Measurements from ENCODE around the gene OR8B4. TPM values are rescaled to one million over a fixed set of nuclear protein-coding genes. Genes with fewer than 3 reads are reported as not detected.
"Not testable (repeated sequence)": the region's sequence is repeated elsewhere in the genome, so short reads cannot be mapped to it uniquely, and the experiment has no call there.

Gene OR8B4, protein sequence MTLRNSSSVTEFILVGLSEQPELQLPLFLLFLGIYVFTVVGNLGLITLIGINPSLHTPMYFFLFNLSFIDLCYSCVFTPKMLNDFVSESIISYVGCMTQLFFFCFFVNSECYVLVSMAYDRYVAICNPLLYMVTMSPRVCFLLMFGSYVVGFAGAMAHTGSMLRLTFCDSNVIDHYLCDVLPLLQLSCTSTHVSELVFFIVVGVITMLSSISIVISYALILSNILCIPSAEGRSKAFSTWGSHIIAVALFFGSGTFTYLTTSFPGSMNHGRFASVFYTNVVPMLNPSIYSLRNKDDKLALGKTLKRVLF
- total RNA-seq: not detected

DNA sequence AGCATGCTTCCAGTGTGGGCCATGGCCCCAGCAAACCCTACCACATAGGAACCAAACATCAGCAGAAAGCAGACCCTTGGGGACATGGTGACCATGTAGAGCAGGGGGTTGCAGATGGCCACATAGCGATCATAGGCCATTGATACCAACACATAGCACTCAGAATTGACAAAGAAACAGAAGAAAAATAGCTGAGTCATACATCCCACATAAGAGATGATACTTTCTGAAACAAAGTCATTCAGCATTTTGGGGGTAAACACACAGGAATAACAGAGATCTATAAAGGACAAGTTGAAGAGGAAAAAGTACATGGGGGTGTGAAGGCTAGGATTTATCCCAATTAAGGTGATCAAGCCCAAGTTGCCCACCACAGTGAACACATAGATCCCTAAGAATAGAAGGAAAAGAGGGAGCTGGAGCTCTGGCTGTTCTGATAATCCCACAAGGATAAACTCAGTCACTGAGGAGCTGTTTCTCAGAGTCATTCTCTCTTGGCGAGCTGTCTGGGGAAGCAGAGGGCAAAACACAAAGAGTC lies at the start of gene OR8B4:
Gene OR8B4, minus strand, starts transcription at position 488 of the 538 bp plus-strand sequence. Its CDS starts 0 bp downstream, at position 488.
- H3K9me3 ChIP-seq (ENCODE audit: control insufficient read depth in 3 of 3, low read length in 3 of 3): no peaks in the 10 kb centered on the region
- no peak within 1 kb of the TSS for H3K4me3 ChIP-seq (ENCODE audit: low read length in 3 of 3)
- H3K36me3 ChIP-seq (ENCODE audit: control insufficient read depth in 3 of 3, insufficient read depth in 3 of 3, low read length in 3 of 3): no peaks in the 10 kb centered on the region
- H3K27ac ChIP-seq (ENCODE audit: low read depth, low read length): no peak within 1 kb of the TSS
- no peak within 1 kb of the TSS for H3K9ac ChIP-seq (ENCODE audit: low read depth in 1 of 3, low read length in 3 of 3)
- no peaks in the 10 kb centered on the region for H3K4me1 ChIP-seq (ENCODE audit: control insufficient read depth in 3 of 3, insufficient read depth in 3 of 3, low read length in 3 of 3)
- H3K27me3 ChIP-seq (ENCODE audit: control insufficient read depth in 3 of 3, insufficient read depth in 3 of 3, low read length in 3 of 3): peaks cover 0 to 2% (median 0%) of the 10 kb centered on the region in 3 donors

DNA sequence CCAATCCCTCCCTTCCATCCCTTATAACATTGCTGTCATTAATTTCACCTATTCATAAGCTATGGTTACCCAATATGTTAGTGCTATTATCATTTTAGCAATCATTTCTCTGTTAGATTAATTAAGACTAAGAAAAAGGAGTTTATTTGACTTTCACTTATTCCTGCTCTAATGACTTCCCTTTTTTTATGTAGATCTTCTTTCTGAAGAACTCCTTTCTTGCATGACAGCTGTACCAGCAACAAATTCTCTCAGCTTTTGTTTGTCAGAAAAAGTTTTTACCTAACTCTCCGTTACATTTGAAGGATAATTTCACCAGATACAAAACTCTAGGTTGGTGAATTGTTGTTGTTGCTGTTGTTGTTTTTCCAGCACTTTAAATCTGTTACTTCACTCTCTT lies 49.4 kb upstream of the OR8B4 start:
- no peak overlapping the region for H3K4me3 ChIP-seq (ENCODE audit: low read length in 3 of 3)
- H3K27ac ChIP-seq (ENCODE audit: low read depth, low read length): no peak overlapping the region
- no peaks in the 10 kb centered on the region for H3K4me1 ChIP-seq (ENCODE audit: control insufficient read depth in 3 of 3, insufficient read depth in 3 of 3, low read length in 3 of 3)
- H3K36me3 ChIP-seq (ENCODE audit: control insufficient read depth in 3 of 3, insufficient read depth in 3 of 3, low read length in 3 of 3): no peaks in the 10 kb centered on the region
- H3K9me3 ChIP-seq (ENCODE audit: control insufficient read depth in 3 of 3, low read length in 3 of 3): no peaks in the 10 kb centered on the region
- no peak overlapping the region for H3K9ac ChIP-seq (ENCODE audit: low read depth in 1 of 3, low read length in 3 of 3)
- no peaks in the 10 kb centered on the region for H3K27me3 ChIP-seq (ENCODE audit: control insufficient read depth in 3 of 3, insufficient read depth in 3 of 3, low read length in 3 of 3)

DNA sequence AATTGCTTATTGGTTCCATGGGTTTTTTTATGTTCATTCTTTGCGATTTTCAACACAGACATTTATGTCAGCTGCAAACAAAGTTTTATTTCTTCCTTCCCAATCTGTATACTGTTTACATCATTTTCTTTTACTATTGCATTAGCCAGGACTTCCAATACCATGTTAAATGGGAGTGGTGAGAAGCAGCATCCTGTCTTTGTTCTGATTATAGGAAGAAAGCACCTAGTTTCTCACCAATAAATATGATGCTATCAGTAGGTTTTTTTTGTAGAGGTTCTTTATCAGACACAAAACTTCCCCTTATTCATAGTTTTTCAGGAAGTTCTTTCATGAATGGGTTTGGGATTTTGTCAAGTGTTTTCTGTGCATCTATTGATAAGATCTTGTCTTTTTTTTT lies 48.8 kb upstream of the OR8B4 start:
- Histone ChIP-seq H3K9ac (ENCODE audit: low read depth in 1 of 3, low read length in 3 of 3) (no peak overlapping the region), H3K36me3 (ENCODE audit: control insufficient read depth in 3 of 3, insufficient read depth in 3 of 3, low read length in 3 of 3) (no peaks in the 10 kb centered on the region), H3K4me1 (ENCODE audit: control insufficient read depth in 3 of 3, insufficient read depth in 3 of 3, low read length in 3 of 3) (no peaks in the 10 kb centered on the region), H3K4me3 (ENCODE audit: low read length in 3 of 3) (no peak overlapping the region), H3K27ac (ENCODE audit: low read depth, low read length) (no peak overlapping the region), H3K27me3 (ENCODE audit: control insufficient read depth in 3 of 3, insufficient read depth in 3 of 3, low read length in 3 of 3) (no peaks in the 10 kb centered on the region), H3K9me3 (ENCODE audit: control insufficient read depth in 3 of 3, low read length in 3 of 3) (no peaks in the 10 kb centered on the region)

DNA sequence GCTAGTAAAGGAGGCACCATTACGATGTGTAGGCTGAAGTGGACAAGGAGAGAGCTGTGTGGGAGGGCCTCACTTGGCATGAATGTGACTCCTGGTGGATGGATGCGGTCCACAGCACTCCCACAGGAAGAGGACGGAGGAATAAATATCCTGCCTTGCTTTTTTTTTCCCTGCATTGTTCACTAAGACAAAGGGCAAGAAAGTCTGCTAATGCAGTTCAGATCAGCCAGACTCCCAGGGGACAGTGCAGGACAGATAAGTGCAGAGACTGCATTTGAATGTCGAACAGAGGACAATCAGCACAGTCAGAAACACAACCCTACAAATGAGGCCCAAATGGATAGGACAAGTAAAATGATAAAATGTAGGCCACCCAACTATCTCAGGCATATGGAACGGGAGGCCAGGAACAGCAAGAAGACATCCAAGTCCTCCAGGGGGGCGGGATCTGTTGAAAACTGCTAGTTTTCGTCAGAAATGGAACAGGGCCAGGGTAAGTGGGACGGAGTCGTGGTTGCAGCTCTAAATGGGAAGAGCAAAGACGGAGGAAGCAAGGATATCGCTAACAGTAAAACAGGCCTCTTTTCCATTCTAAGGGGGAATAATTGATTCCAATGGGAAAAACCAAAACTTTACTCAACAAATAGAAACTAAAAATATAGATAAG lies 46.0 kb upstream of the OR8B4 start:
- Histone ChIP-seq H3K27ac (ENCODE audit: low read depth, low read length) (no peak overlapping the region), H3K36me3 (ENCODE audit: control insufficient read depth in 3 of 3, insufficient read depth in 3 of 3, low read length in 3 of 3) (no peaks in the 10 kb centered on the region), H3K9me3 (ENCODE audit: control insufficient read depth in 3 of 3, low read length in 3 of 3) (no peaks in the 10 kb centered on the region), H3K4me3 (ENCODE audit: low read length in 3 of 3) (no peak overlapping the region), H3K9ac (ENCODE audit: low read depth in 1 of 3, low read length in 3 of 3) (no peak overlapping the region), H3K4me1 (ENCODE audit: control insufficient read depth in 3 of 3, insufficient read depth in 3 of 3, low read length in 3 of 3) (no peaks in the 10 kb centered on the region), H3K27me3 (ENCODE audit: control insufficient read depth in 3 of 3, insufficient read depth in 3 of 3, low read length in 3 of 3) (no peaks in the 10 kb centered on the region)

DNA sequence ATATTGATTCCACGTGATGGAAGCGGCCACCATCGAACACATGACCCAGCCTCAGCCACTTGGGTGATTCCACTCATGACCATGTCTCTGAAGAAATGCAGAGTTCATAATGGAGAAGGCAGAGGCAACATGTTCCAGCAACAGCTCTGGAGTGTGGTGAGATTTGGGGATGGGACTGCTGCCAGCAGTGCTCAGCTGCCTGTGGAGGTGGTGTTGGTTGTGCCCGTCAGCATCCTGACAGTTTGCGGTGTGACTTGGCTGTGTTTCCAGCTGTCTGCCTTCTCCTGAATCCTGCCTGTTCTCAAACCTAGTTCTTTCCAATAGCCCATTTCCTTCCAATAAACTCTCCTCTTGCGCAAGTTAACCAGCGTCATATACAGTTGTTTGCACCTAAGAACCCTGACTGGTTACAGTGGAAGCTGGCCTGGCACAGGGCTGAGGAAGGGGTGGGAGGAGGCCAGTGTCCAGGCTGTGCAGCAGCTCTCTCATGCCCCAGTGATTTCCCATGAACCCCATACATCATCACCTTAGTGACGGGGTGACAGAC lies 42.8 kb upstream of the OR8B4 start:
- Histone ChIP-seq H3K27me3 (ENCODE audit: control insufficient read depth in 3 of 3, insufficient read depth in 3 of 3, low read length in 3 of 3) (no peaks in the 10 kb centered on the region), H3K4me1 (ENCODE audit: control insufficient read depth in 3 of 3, insufficient read depth in 3 of 3, low read length in 3 of 3) (no peaks in the 10 kb centered on the region), H3K9me3 (ENCODE audit: control insufficient read depth in 3 of 3, low read length in 3 of 3) (no peaks in the 10 kb centered on the region), H3K36me3 (ENCODE audit: control insufficient read depth in 3 of 3, insufficient read depth in 3 of 3, low read length in 3 of 3) (no peaks in the 10 kb centered on the region), H3K27ac (ENCODE audit: low read depth, low read length) (no peak overlapping the region), H3K4me3 (ENCODE audit: low read length in 3 of 3) (no peak overlapping the region), H3K9ac (ENCODE audit: low read depth in 1 of 3, low read length in 3 of 3) (no peak overlapping the region)

DNA sequence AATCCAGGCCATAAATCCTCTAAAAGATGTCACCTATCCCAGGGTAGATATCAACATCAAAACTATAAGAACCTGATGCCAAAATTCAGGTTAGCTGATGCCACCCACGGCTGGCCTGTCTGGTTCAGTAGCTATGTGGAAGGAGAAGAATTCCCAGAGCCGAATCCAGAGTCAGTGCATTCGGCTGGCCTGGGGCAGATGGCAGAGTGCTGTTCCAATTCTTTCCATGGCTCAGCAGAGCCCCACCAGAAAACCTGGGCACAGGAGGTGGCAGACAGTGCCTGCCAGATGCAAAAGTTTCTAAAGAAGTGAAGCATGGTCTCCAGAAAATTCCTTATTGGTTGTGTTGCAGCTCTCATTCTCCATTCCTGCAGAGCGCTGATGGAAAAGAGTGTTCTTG lies 40.7 kb upstream of the OR8B4 start:
- no peaks in the 10 kb centered on the region for H3K27me3 ChIP-seq (ENCODE audit: control insufficient read depth in 3 of 3, insufficient read depth in 3 of 3, low read length in 3 of 3)

DNA sequence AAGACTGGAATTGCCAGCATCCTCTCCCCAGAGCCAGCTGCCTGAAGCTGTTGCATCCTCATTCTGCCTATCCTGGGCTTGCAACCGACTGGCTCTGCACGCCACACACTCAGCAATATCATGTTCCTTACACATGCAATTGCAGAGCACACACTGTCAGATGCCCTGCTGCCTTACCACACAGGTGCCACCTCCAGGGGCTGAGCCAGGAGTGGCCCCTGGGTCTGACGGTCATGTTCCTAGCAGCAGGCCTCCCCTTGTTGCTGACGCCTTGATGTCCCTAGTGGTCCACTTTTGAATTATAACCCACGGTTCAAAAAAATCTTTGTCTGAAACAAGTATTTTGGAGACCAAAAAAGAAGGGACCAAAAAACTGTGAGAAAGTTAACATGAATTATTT lies 39.3 kb upstream of the OR8B4 start:
- Histone ChIP-seq H3K9me3 (ENCODE audit: control insufficient read depth in 3 of 3, low read length in 3 of 3) (no peaks in the 10 kb centered on the region), H3K4me1 (ENCODE audit: control insufficient read depth in 3 of 3, insufficient read depth in 3 of 3, low read length in 3 of 3) (no peaks in the 10 kb centered on the region), H3K4me3 (ENCODE audit: low read length in 3 of 3) (no peak overlapping the region), H3K9ac (ENCODE audit: low read depth in 1 of 3, low read length in 3 of 3) (no peak overlapping the region), H3K27me3 (ENCODE audit: control insufficient read depth in 3 of 3, insufficient read depth in 3 of 3, low read length in 3 of 3) (no peaks in the 10 kb centered on the region), H3K36me3 (ENCODE audit: control insufficient read depth in 3 of 3, insufficient read depth in 3 of 3, low read length in 3 of 3) (no peaks in the 10 kb centered on the region), H3K27ac (ENCODE audit: low read depth, low read length) (no peak overlapping the region)

More for the DNA sequence above, 40.7 kb upstream of the OR8B4 start:
- Histone ChIP-seq H3K27ac (ENCODE audit: low read depth, low read length) (no peak overlapping the region), H3K4me1 (ENCODE audit: control insufficient read depth in 3 of 3, insufficient read depth in 3 of 3, low read length in 3 of 3) (no peaks in the 10 kb centered on the region), H3K9ac (ENCODE audit: low read depth in 1 of 3, low read length in 3 of 3) (no peak overlapping the region), H3K36me3 (ENCODE audit: control insufficient read depth in 3 of 3, insufficient read depth in 3 of 3, low read length in 3 of 3) (no peaks in the 10 kb centered on the region), H3K4me3 (ENCODE audit: low read length in 3 of 3) (no peak overlapping the region), H3K9me3 (ENCODE audit: control insufficient read depth in 3 of 3, low read length in 3 of 3) (no peaks in the 10 kb centered on the region)

DNA sequence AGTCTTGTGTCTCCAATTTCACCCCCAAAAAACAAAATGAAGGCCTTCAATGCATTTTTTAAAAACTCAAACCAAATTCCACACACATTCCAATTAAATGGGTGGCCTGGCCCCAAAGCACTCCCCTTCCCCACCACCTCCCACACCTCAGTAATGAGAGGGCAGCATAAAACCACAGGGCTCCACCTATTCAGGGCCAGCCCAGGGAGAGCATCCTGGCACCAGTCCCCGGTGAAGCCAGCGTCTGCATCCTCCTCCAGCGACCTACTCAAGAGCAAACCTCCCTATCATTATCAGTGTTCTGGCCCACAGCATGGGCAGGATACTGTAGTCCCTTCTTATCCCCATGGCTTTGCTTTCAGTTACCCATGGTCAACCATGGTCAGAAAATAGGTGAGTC lies 38.7 kb upstream of the OR8B4 start:
- Histone ChIP-seq H3K9ac (ENCODE audit: low read depth in 1 of 3, low read length in 3 of 3) (no peak overlapping the region), H3K9me3 (ENCODE audit: control insufficient read depth in 3 of 3, low read length in 3 of 3) (no peaks in the 10 kb centered on the region), H3K4me1 (ENCODE audit: control insufficient read depth in 3 of 3, insufficient read depth in 3 of 3, low read length in 3 of 3) (no peaks in the 10 kb centered on the region), H3K4me3 (ENCODE audit: low read length in 3 of 3) (no peak overlapping the region), H3K36me3 (ENCODE audit: control insufficient read depth in 3 of 3, insufficient read depth in 3 of 3, low read length in 3 of 3) (no peaks in the 10 kb centered on the region), H3K27me3 (ENCODE audit: control insufficient read depth in 3 of 3, insufficient read depth in 3 of 3, low read length in 3 of 3) (no peaks in the 10 kb centered on the region), H3K27ac (ENCODE audit: low read depth, low read length) (no peak overlapping the region)

DNA sequence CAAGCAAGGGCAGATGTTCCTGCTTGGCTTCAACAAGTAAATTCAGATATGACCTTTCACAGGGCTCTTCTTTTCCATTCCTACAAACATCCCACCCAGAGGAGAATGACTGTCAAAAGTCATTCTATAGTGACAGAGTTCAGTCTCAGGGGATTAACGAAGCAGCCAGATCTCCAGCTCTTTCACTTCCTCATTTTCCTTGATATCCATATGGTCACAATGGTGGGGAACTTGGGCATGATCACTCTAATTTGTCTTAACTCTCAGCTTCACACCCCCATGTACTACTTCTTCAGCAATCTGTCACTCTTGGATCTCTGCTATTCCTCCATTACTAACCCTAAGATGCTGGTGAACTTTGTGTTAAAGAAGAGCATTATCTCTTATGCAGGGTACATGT lies 35.8 kb upstream of the OR8B4 start:
- H3K4me1 ChIP-seq (ENCODE audit: control insufficient read depth in 3 of 3, insufficient read depth in 3 of 3, low read length in 3 of 3): no peaks in the 10 kb centered on the region
- no peaks in the 10 kb centered on the region for H3K36me3 ChIP-seq (ENCODE audit: control insufficient read depth in 3 of 3, insufficient read depth in 3 of 3, low read length in 3 of 3)
- H3K4me3 ChIP-seq (ENCODE audit: low read length in 3 of 3): no peak overlapping the region
- no peaks in the 10 kb centered on the region for H3K9me3 ChIP-seq (ENCODE audit: control insufficient read depth in 3 of 3, low read length in 3 of 3)
- no peaks in the 10 kb centered on the region for H3K27me3 ChIP-seq (ENCODE audit: control insufficient read depth in 3 of 3, insufficient read depth in 3 of 3, low read length in 3 of 3)
- no peak overlapping the region for H3K9ac ChIP-seq (ENCODE audit: low read depth in 1 of 3, low read length in 3 of 3)
- H3K27ac ChIP-seq (ENCODE audit: low read depth, low read length): no peak overlapping the region

DNA sequence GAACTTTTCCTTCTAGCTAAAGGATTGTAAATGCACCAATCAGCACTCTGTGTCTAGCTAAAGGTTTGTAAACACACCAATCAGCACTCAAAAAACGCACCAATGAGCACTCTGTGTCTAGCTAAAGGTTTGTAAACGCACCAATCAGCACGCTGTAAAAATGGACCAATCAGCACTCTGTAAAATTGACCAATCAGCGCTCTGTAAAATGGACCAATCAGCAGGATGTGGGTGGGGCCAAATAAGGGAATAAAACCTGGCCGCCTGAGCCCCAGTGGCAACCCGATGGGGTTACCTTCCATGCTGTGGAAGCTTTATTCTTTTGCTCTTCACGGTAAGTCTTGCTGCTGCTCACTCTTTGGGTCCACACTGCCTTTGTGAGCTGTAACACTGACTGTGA lies 34.7 kb upstream of the OR8B4 start:
- H3K27ac ChIP-seq (ENCODE audit: low read depth, low read length); H3K36me3 ChIP-seq (ENCODE audit: control insufficient read depth in 3 of 3, insufficient read depth in 3 of 3, low read length in 3 of 3); H3K9ac ChIP-seq (ENCODE audit: low read depth in 1 of 3, low read length in 3 of 3); H3K4me3 ChIP-seq (ENCODE audit: low read length in 3 of 3); H3K27me3 ChIP-seq (ENCODE audit: control insufficient read depth in 3 of 3, insufficient read depth in 3 of 3, low read length in 3 of 3); H3K4me1 ChIP-seq (ENCODE audit: control insufficient read depth in 3 of 3, insufficient read depth in 3 of 3, low read length in 3 of 3); H3K9me3 ChIP-seq (ENCODE audit: control insufficient read depth in 3 of 3, low read length in 3 of 3): not testable (repeated sequence)

Data from skeletal muscle tissue (tissue), 4 donors.